Activated CD4-positive, alpha-beta memory T cell treated with anti-CD3 and anti-CD28 coated beads for 36 hours (primary cell): ENCODE data around the gene MYLK4. TPM values are rescaled to one million over a fixed set of nuclear protein-coding genes. Genes with fewer than 3 reads are reported as not detected.
A peak's percentile ranks its signal among the peaks of the same experiment; 100 is the strongest.
"Not testable (repeated sequence)": the region's sequence is repeated elsewhere in the genome, so short reads cannot be mapped to it uniquely, and the experiment has no call there.

ENCODE experiments used
- CTCF ChIA-PET: fragments of 350-600 bp; sonication (Branson Sonifier 250); formaldehyde crosslinking; loops from one replicate; lab custom pipeline; 2021; ENCODE audit warnings: antibody characterized with exemption, inconsistent platforms; lab: Charles Lee
- POLR2A ChIA-PET: fragments of 350-600 bp; sonication (Branson Sonifier 250); formaldehyde crosslinking; loops from one replicate; lab custom pipeline; 2021; ENCODE audit warnings: antibody characterized with exemption; lab: Charles Lee
- DNase-seq: peaks from one replicate; pipeline ENCODE4 v3.0.0-alpha.2; 2020
- H3K27ac Mint-ChIP-seq: one replicate; pipeline ENCODE4 v1.8.0; 2021; ENCODE audit warnings: mixed read lengths
- H3K27me3 Mint-ChIP-seq: one replicate; pipeline ENCODE4 v1.8.0; 2021; ENCODE audit warnings: mixed read lengths
- H3K36me3 Mint-ChIP-seq: one replicate; pipeline ENCODE4 v1.8.0; 2021; ENCODE audit warnings: mixed read lengths
- H3K4me1 Mint-ChIP-seq: one replicate; pipeline ENCODE4 v1.8.0; 2021; ENCODE audit warnings: low read depth, mixed read lengths
- H3K4me3 Mint-ChIP-seq: one replicate; pipeline ENCODE4 v1.8.0; 2021; ENCODE audit warnings: mild to moderate bottlenecking, mixed read lengths
- H3K9me3 Mint-ChIP-seq: one replicate; pipeline ENCODE4 v1.8.0; 2021; ENCODE audit warnings: mixed read lengths
- intact Hi-C: fragments of 100-400 bp; cut with micrococcal nuclease; formaldehyde crosslinking; loops from one replicate; pipeline ENCODE4 v1.15.1; 2023
- total RNA-seq, 2 experiments: library from RNA; stranded (reverse); gene quantifications; one replicate each; pipeline ENCODE4 v1.2.3, GENCODE V29; 2021

Gene MYLK4
- total RNA-seq, 2 experiments from 2014 or later = 0.05 to 0.07 TPM

- Mint-ChIP-seq H3K27ac (peak within 1 kb of the TSS; percentile 97), H3K4me3 (peak within 1 kb of the TSS; percentile 92), H3K27me3 (no peaks in the 10 kb centered on the region), H3K36me3 (peaks cover 12% of the 10 kb centered on the region), H3K4me1 (peaks cover 45% of the 10 kb centered on the region), H3K9me3 (no peaks in the 10 kb centered on the region)
- ChIA-PET CTCF (interaction anchor here (0.6 to 5.1 kb wide), 15 partner anchors 10 to 971 kb away, joined by 3 to 36 read pairs (median 4); partner anchors contain the start of genes MYLK4 and SERPINB1), POLR2A (interaction anchor here (0.7 to 3.5 kb wide), 7 partner anchors 9 to 260 kb away, joined by 3 to 13 read pairs (median 4); partner anchors contain the start of gene SERPINB1)
- intact Hi-C loops = loop anchor here (1.0 to 10.0 kb wide), 6 partner anchors 75 to 1369 kb away; partner anchors contain the start of genes ECI2, RIPK1, SERPINB1 and SERPINB9
- DNase-seq = peak; percentile 98
Measured at GRCh38 chr6:2765166-2765895, 14.6 kb upstream of the MYLK4 start, which contains the start of gene WRNIP1. Gene WRNIP1, plus strand, starts transcription at chr6:2765393. Its CDS starts 230 bp downstream, at chr6:2765623.

DNA sequence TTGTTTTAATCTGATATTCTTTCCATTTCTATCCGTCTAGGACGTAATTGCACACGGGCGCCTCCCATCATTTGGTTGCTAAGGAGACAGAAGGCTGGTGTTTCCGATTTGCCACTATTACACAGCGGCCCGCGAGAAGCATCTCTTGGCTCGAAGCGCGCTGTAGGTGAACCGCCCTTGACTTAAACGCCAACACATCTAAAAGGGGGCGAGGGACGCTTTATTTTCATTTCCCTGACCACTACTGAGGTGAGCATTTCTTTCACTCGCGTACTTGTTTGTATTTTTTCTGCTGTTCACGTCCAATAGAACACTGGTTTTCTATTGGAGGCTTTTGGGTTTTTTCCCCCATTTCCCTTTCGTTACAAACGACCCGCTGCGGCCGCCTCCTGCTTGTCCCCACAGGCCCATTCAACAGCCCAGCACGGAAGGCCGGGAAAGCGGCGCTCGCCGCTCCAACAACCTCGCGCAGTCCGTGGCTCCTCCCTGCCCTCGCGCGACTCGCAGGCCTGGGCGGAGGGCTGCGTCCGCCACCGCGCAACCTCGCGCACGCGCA, 14.0 kb upstream of the MYLK4 start:
- POLR2A ChIA-PET = interaction anchor here (0.7 to 3.5 kb wide), 3 partner anchors 77 to 261 kb away, joined by 3 to 13 read pairs (median 4); partner anchors contain the start of gene SERPINB1
- H3K9me3 Mint-ChIP-seq = no peaks in the 10 kb centered on the region
- no peaks in the 10 kb centered on the region for H3K27me3 Mint-ChIP-seq
- H3K27ac Mint-ChIP-seq = peak overlapping the region; percentile 97
- DNase-seq = peak; percentile 74
- H3K4me3 Mint-ChIP-seq = peak overlapping the region; percentile 90
- intact Hi-C loops = loop anchor here (1.0 to 10.0 kb wide), 7 partner anchors 76 to 1370 kb away; partner anchors contain the start of genes ECI2, GMDS, RIPK1 and SERPINB1
- CTCF ChIA-PET = interaction anchor here (0.6 to 7.9 kb wide), 10 partner anchors 15 to 970 kb away, joined by 3 to 111 read pairs (median 4); partner anchors contain the start of genes MYLK4 and SERPINB1
- H3K36me3 Mint-ChIP-seq = peaks cover 7% of the 10 kb centered on the region
- peaks cover 39% of the 10 kb centered on the region for H3K4me1 Mint-ChIP-seq

GRCh38 chr6:2763876-2764540, 13.3 kb upstream of the MYLK4 start:
- intact Hi-C loops = loop anchor here (2.0 to 10.0 kb wide), 5 partner anchors 77 to 1371 kb away; partner anchors contain the start of genes ECI2, GMDS, RIPK1 and SERPINB1
- DNase-seq = no peak
- Mint-ChIP-seq H3K27ac (peak overlapping the region; percentile 97), H3K36me3 (peaks cover 7% of the 10 kb centered on the region), H3K4me3 (peak overlapping the region; percentile 90), H3K9me3 (no peaks in the 10 kb centered on the region), H3K27me3 (no peaks in the 10 kb centered on the region), H3K4me1 (peaks cover 36% of the 10 kb centered on the region)
- CTCF ChIA-PET = interaction anchor here (5.1 to 7.9 kb wide), 2 partner anchors 15 to 27 kb away, joined by 36 to 111 read pairs; partner anchors contain the start of gene MYLK4
- POLR2A ChIA-PET = interaction anchor here (0.9 to 3.5 kb wide), 2 partner anchors 77 to 445 kb away, joined by 4 to 13 read pairs; partner anchors contain the start of gene SERPINB1

- Mint-ChIP-seq H3K27me3 (no peaks in the 10 kb centered on the region), H3K27ac (no peak overlapping the region), H3K4me1 (peaks cover 31% of the 10 kb centered on the region), H3K9me3 (no peaks in the 10 kb centered on the region), H3K36me3 (peaks cover 5% of the 10 kb centered on the region), H3K4me3 (no peak overlapping the region)
- CTCF ChIA-PET = interaction anchor here (2.6 to 7.9 kb wide), 3 partner anchors 15 to 129 kb away, joined by 9 to 111 read pairs (median 36); partner anchors contain the start of gene MYLK4
- DNase-seq = no peak
- POLR2A ChIA-PET = interaction anchor here (0.9 kb wide), 1 partner anchor 446 kb away, joined by 4 read pairs; no protein-coding TSS in a partner anchor
- intact Hi-C loops = loop anchor here (5.0 to 10.0 kb wide), 3 partner anchors 199 to 1371 kb away; partner anchors contain the start of genes ECI2 and GMDS
Measured at GRCh38 chr6:2763345-2763841, 12.7 kb upstream of the MYLK4 start.

DNA sequence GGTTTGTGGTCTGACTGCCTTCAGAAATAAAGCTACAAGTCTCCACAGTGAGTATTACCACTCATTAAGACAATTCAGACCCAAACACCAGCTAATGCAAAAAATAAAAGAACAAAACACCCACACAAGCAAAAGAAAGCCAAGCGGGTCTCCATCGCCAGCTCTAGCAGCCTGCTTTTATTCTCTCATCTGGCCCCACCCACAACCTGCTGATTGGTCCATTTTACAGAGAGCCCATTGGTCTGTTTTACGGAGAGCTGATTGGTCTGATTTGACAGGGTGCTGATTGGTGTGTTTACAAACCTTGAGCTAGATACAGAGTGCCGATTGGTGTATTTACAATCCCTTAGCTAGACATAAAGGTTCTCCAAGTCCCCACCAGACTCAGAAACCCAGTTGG, 12.1 kb upstream of the MYLK4 start:
- H3K27ac Mint-ChIP-seq, H3K9me3 Mint-ChIP-seq, POLR2A ChIA-PET, H3K4me3 Mint-ChIP-seq, H3K27me3 Mint-ChIP-seq, H3K36me3 Mint-ChIP-seq: not testable (repeated sequence)
- intact Hi-C loops = loop anchor here (5.0 to 10.0 kb wide), 3 partner anchors 198 to 1372 kb away; partner anchors contain the start of genes ECI2 and GMDS
- H3K4me1 Mint-ChIP-seq = peaks cover 26% of the 10 kb centered on the region
- DNase-seq = peak; percentile 32
- CTCF ChIA-PET = interaction anchor here (1.3 to 7.9 kb wide), 4 partner anchors 14 to 167 kb away, joined by 3 to 111 read pairs (median 22); partner anchors contain the start of gene MYLK4

DNA sequence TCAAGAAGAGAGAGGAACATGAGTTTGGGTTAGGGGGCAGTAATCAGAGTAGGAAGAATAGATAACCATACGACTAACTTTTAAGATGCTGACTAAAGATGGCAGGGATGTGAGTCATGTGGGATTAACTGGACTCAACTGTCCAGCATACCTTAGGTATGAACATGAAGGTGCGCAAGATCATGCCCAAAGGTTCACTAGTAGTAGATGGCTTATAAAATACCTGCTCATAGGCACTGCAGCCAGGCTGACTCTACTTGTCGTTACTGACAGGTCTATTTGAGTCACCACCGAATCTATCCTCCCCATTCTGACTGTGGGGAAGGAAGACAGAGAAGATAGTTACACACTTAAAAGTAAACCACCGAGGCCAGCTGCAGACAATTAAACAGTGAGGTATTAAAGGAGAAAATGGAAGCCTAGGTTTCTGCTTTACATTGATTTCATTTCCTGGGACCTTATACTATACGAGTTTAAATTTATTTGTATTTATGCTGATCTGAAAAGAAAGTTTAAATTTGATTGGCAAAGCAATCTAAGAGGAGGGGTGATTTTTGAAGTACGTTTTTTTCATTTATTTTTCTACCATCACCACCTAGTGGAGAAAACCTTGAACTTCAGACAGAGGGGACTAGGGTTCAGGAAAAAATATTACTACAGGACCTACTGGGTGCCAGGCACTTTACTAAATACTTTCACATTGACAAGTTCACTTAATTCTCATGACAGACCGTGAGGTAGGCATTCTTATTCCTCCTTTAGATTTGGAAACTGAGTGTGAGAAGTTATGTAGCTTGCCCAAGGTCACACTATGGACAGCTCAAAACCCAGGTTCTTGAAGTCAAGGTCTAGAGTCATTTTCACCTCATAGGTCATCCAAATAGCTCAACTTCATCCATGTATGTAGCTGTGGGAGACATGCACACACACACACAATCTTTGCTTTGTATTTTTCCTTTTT, 10.4 kb upstream of the MYLK4 start:
- POLR2A ChIA-PET = no interaction called here
- intact Hi-C loops = loop anchor here (1.0 to 10.0 kb wide), 4 partner anchors 23 to 1374 kb away; partner anchors contain the start of genes ECI2 and GMDS
- peak overlapping the region; percentile 35 for H3K27ac Mint-ChIP-seq
- H3K36me3 Mint-ChIP-seq = no peaks in the 10 kb centered on the region
- H3K9me3 Mint-ChIP-seq = no peaks in the 10 kb centered on the region
- peak; percentile 45 for DNase-seq
- CTCF ChIA-PET = interaction anchor here (0.7 to 7.9 kb wide), 8 partner anchors 13 to 169 kb away, joined by 3 to 111 read pairs (median 4); partner anchors contain the start of gene MYLK4
- H3K27me3 Mint-ChIP-seq = peaks cover 5% of the 10 kb centered on the region
- H3K4me3 Mint-ChIP-seq = peak overlapping the region; percentile 69
- H3K4me1 Mint-ChIP-seq = peaks cover 17% of the 10 kb centered on the region

DNA sequence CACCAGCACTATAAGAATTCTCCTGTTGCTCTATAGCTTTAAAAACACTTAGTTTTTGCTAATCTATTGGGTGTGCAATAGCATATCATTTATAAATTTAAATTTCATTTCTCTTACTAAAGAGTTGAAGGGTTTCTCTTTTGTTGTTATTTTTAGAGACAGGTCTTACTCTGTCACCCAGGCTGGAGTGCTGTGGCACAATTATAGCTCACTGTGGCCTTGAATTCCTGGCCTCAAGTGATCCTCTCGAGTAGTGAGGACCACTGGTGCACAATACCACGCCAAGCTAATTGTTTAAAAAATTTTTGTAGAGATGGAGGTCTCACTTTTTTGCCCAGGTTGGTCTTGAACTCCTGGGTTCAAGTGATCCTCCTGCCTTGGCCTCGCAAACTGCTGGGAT, 8.3 kb upstream of the MYLK4 start:
- Mint-ChIP-seq H3K27ac (no peak overlapping the region), H3K36me3 (no peaks in the 10 kb centered on the region), H3K27me3 (peaks cover 9% of the 10 kb centered on the region), H3K9me3 (no peaks in the 10 kb centered on the region), H3K4me1 (peaks cover 10% of the 10 kb centered on the region), H3K4me3 (no peak overlapping the region)
- intact Hi-C loops = loop anchor here (10.0 kb wide), 1 partner anchor 124 kb away; no protein-coding TSS in a partner anchor
- POLR2A ChIA-PET = no interaction called here
- no peak for DNase-seq
- CTCF ChIA-PET = interaction anchor here (1.0 to 7.9 kb wide), 3 partner anchors 10 to 21 kb away, joined by 3 to 111 read pairs (median 5); partner anchors contain the start of gene MYLK4

DNA sequence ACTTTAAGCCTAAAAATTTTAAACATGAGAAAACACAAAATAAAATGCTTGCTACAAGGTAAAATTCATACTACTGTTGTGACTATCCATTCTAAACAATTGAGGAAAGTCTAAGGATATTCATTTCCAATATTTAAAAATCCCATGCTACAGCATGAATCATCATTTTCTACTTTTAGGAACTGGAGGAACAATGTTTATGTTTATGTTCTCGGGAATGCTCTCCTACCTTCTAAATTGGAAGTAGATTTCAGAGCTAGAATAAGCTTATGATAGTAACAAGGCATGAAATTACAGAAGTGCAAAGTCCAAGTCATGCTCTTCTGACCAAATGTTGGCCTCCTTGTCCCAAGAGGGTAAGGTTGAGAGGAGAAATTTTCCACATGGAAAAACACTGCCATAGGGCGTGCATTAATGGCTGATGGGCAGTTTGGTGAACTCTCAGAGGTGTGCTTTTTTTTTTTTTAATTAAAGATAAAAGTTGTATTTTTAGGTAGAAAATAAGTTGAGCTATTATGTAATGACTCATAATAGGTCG, 6.0 kb upstream of the MYLK4 start:
- H3K27ac Mint-ChIP-seq = no peak overlapping the region
- peaks cover 12% of the 10 kb centered on the region for H3K27me3 Mint-ChIP-seq
- ChIA-PET POLR2A (no interaction called here), CTCF (interaction anchor here (0.8 to 7.9 kb wide), 3 partner anchors 8 to 19 kb away, joined by 3 to 111 read pairs (median 4); partner anchors contain the start of gene MYLK4)
- no peak overlapping the region for H3K4me3 Mint-ChIP-seq
- H3K9me3 Mint-ChIP-seq = no peaks in the 10 kb centered on the region
- peaks cover 10% of the 10 kb centered on the region for H3K4me1 Mint-ChIP-seq
- intact Hi-C loops = loop anchor here (10.0 kb wide), 1 partner anchor 122 kb away; no protein-coding TSS in a partner anchor
- DNase-seq = no peak
- H3K36me3 Mint-ChIP-seq = no peaks in the 10 kb centered on the region

DNA sequence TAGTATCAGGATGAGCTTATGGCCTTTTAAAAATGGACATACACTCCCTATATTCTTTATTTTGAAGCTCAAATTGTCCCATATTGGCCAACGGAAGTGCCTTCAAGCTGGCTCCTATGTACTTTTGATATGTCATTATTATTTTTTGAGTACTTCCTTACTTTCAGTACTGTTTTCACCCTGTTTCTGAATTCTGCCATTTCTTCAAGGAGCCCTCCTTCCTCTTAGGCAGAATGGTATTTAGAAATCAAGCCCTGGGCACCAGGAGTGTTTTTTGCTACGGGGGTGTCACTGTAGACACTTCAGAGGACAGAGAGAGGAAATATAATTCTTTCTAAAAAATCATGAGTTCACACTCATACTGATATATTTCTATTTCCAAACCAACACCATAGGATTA, 5.5 kb upstream of the MYLK4 start:
- no peak for DNase-seq
- ChIA-PET POLR2A (no interaction called here), CTCF (interaction anchor here (0.8 kb wide), 1 partner anchor 18 kb away, joined by 3 read pairs; no protein-coding TSS in a partner anchor)
- Mint-ChIP-seq H3K27me3 (peaks cover 12% of the 10 kb centered on the region), H3K9me3 (no peaks in the 10 kb centered on the region), H3K4me1 (peaks cover 9% of the 10 kb centered on the region), H3K27ac (no peak overlapping the region), H3K4me3 (no peak overlapping the region), H3K36me3 (no peaks in the 10 kb centered on the region)
- intact Hi-C loops = loop anchor here (10.0 kb wide), 1 partner anchor 121 kb away; no protein-coding TSS in a partner anchor
